Transverse colon (tissue), 3 donors: ENCODE results near the gene ARHGEF3.

Source experiments
- CTCF ChIP-seq, 5 experiments: fragments of 200-600 bp in 3 of 5; fragments of 450-650 bp in 2 of 5; sonication (generic) in 3 of 5; IDR thresholded peaks; 1 replicate in 2 of 5; 2 replicates in 3 of 5; pipeline ENCODE4 v1.5.1; 2016 to 2017; ENCODE audit warnings: antibody characterized with exemption in 5 of 5, inconsistent platforms in 3 of 5, mild to moderate bottlenecking in 2 of 5, moderate library complexity in 1 of 5
- POLR2A ChIP-seq: fragments of 450-650 bp; IDR thresholded peaks from one replicate; pipeline ENCODE4 v1.6.1; 2016; ENCODE audit warnings: antibody characterized with exemption, mild to moderate bottlenecking, moderate library complexity

- TF ChIP-seq POLR2A (no peak), CTCF (IDR thresholded peaks at IDR 0.05) (no peak)
Observed at GRCh38 chr3:56720849-56721248, 80.9 kb downstream of the ARHGEF3 start.
